NCI-H748 treated with DMSO at 0.1 percent for 48 hours (cell line): Measurements from ENCODE around the gene PPP1R13B.

Source experiments
- DNase-seq: peaks from one replicate; lab custom pipeline; 2025; lab: John Stamatoyannopoulos, UW

Gene PPP1R13B

GRCh38 chr14:103740991-103741689 lies 106.2 kb downstream of the PPP1R13B start:
- DNase-seq, result no peak

- DNase-seq, result no peak
Measured at GRCh38 chr14:103739793-103740501, 107.4 kb downstream of the PPP1R13B start.

GRCh38 chr14:103739466-103739792 lies 107.9 kb downstream of the PPP1R13B start:
- no peak for DNase-seq

GRCh38 chr14:103738701-103739451 lies 108.5 kb downstream of the PPP1R13B start:
- DNase-seq, result no peak

GRCh38 chr14:103738166-103738565 lies 109.2 kb downstream of the PPP1R13B start:
- DNase-seq, result no peak

GRCh38 chr14:103737432-103738045 lies 109.8 kb downstream of the PPP1R13B start:
- DNase-seq, result no peak

GRCh38 chr14:103736546-103737431 lies 110.6 kb downstream of the PPP1R13B start:
- DNase-seq, result no peak

GRCh38 chr14:103735815-103736545 lies 111.4 kb downstream of the PPP1R13B start:
- DNase-seq, result no peak

GRCh38 chr14:103735439-103735814 lies 111.9 kb downstream of the PPP1R13B start:
- no peak for DNase-seq

- no peak for DNase-seq
Measured at GRCh38 chr14:103735022-103735421, 112.4 kb downstream of the PPP1R13B start.

- no peak for DNase-seq
Measured at GRCh38 chr14:103734081-103734888, 113.1 kb downstream of the PPP1R13B start.

GRCh38 chr14:103733651-103734050 lies 113.7 kb downstream of the PPP1R13B start:
- DNase-seq, result no peak

- no peak for DNase-seq
Measured at GRCh38 chr14:103732868-103733620, 114.3 kb downstream of the PPP1R13B start.

- DNase-seq, result no peak
Measured at GRCh38 chr14:103731916-103732867, 115.2 kb downstream of the PPP1R13B start.

- DNase-seq, result no peak
Measured at GRCh38 chr14:103731481-103731880, 115.9 kb downstream of the PPP1R13B start.

- no peak for DNase-seq
Measured at GRCh38 chr14:103730490-103731035, 116.8 kb downstream of the PPP1R13B start.

- DNase-seq, result no peak
Measured at GRCh38 chr14:103729496-103730448, 117.6 kb downstream of the PPP1R13B start.
